HUES64 (cell line): ENCODE data around the gene PTPRN2.

Experiments
- H3K27ac ChIP-seq: 2 replicates; pipeline ENCODE4 v1.7.0; 2013; ENCODE audit warnings: low read depth, low read length, inconsistent platforms
- H3K27me3 ChIP-seq: 2 replicates; pipeline ENCODE4 v1.6.1; 2013; ENCODE audit warnings: mild to moderate bottlenecking, low read length; ENCODE audit not compliant: insufficient read depth
- H3K36me3 ChIP-seq: 2 replicates; pipeline ENCODE4 v1.6.1; 2013; ENCODE audit warnings: mild to moderate bottlenecking, low read length; ENCODE audit not compliant: insufficient read depth
- H3K4me1 ChIP-seq: 2 replicates; pipeline ENCODE4 v1.6.1; 2013; ENCODE audit warnings: mild to moderate bottlenecking, low read length, moderate library complexity; ENCODE audit not compliant: insufficient read depth
- H3K4me3 ChIP-seq: 2 replicates; pipeline ENCODE4 v1.5.1; 2013; ENCODE audit warnings: mild to moderate bottlenecking, low read length, moderate library complexity
- H3K9ac ChIP-seq: 2 replicates; pipeline ENCODE4 v1.6.1; 2013; ENCODE audit warnings: mild to moderate bottlenecking, low read depth, low read length
- H3K9me3 ChIP-seq: 2 replicates; pipeline ENCODE4 v1.6.1; 2013; ENCODE audit warnings: low read depth, low read length; ENCODE audit not compliant: insufficient read depth
- whole genome bisulfite sequencing: fragments of 150-250, 120-280 bp; methylation state at CpG from one replicate; pipeline ENCODE4 v1.1.7; 2013; ENCODE audit warnings: missing lambda C conversion rate; 5-methylcytosine and 5-hydroxymethylcytosine counted together

The PTPRN2 gene

DNA sequence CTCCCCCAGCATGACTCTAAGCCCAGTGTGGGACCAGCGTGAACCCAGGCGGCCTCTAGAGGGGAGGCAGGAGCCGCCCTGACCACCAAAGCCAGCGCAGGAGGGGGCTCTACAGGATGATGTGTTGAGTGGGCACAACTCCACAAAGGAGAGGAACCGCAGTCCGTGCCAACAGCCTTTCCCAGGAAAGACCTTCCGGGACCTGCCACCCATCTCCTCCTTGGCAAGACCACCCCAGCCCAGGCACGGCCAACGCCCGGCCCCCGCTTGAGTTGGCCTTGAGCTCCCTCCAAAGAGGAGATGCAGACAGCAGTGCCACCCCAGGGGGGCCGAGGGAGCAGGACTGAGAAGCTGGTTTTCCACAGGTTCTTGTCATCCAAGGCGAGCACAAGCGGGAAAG, 38.9 kb downstream of the PTPRN2 start:
- whole genome bisulfite sequencing = 82% methylated on average over 14 of the region's 14 CpGs
- Histone ChIP-seq H3K36me3 (no peaks in the 10 kb centered on the region), H3K9me3 (peaks cover 85% of the 10 kb centered on the region), H3K4me3 (no peak overlapping the region), H3K9ac (no peak overlapping the region), H3K27me3 (no peaks in the 10 kb centered on the region), H3K4me1 (no peaks in the 10 kb centered on the region), H3K27ac (no peak overlapping the region)

- no peak overlapping the region for H3K27ac ChIP-seq
- no peak overlapping the region for H3K4me3 ChIP-seq
- H3K4me1 ChIP-seq = no peaks in the 10 kb centered on the region
- H3K9ac ChIP-seq = no peak overlapping the region
- WGBS = 82% methylated on average over 9 of the region's 9 CpGs
- no peaks in the 10 kb centered on the region for H3K27me3 ChIP-seq
- H3K36me3 ChIP-seq = no peaks in the 10 kb centered on the region
- peaks cover 84% of the 10 kb centered on the region for H3K9me3 ChIP-seq
These were observed 39.8 kb downstream of the PTPRN2 start for GRCh38 chr7:158547817-158548216.

DNA sequence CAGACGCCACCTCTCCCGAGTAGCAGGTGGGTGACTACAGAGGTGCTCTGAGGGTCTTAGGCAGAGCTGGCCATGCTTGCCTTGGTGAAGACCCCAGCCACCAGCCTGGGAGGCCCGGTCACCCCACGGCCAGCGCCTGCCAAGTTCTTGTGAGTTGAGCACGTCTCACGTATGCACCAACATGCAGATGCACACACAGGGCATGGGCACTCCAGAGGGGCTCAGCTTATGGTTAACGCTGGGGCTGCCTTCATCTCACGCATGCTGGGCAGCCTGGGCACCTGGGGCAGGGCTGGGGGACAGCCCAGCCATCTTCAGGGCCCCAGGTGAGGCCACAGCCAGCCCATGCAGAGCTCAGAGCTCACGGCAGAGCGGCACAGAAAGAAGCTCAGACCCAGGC, 41.0 kb downstream of the PTPRN2 start:
- no peaks in the 10 kb centered on the region for H3K27me3 ChIP-seq
- WGBS = 90% methylated on average over 11 of the region's 11 CpGs
- no peaks in the 10 kb centered on the region for H3K36me3 ChIP-seq

DNA sequence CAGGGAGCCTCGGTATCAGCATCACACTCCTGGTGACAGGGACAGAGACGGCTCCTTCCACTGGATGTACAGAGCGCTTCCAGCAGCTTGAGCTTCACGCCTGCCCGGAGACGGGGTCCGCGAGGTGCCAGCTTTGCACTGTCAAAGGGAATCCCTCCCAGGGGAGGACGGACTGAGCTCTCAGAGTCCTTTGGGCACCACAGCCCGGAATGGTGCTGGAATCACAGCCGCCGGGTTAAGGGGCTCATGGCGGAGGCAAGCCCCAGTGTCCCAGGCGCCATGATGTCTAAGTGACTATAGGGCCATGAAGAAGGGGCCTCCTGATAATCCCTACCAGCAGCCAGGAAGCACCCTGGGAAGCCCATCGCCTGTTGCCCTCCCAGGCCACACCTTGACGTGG, 41.4 kb downstream of the PTPRN2 start:
- Histone ChIP-seq H3K9me3 (peaks cover 90% of the 10 kb centered on the region), H3K27ac (no peak overlapping the region)
- WGBS = 90% methylated on average over 16 of the region's 16 CpGs

More for the DNA sequence above, 41.0 kb downstream of the PTPRN2 start:
- Histone ChIP-seq H3K9ac (no peak overlapping the region), H3K27ac (no peak overlapping the region), H3K9me3 (peaks cover 86% of the 10 kb centered on the region), H3K4me1 (no peaks in the 10 kb centered on the region), H3K4me3 (no peak overlapping the region)

GRCh38 chr7:158544708-158545107, 42.9 kb downstream of the PTPRN2 start:
- Histone ChIP-seq H3K9me3 (peaks cover 90% of the 10 kb centered on the region), H3K27ac (no peak overlapping the region), H3K9ac (no peak overlapping the region), H3K4me1 (no peaks in the 10 kb centered on the region), H3K4me3 (no peak overlapping the region), H3K27me3 (no peaks in the 10 kb centered on the region), H3K36me3 (no peaks in the 10 kb centered on the region)
- WGBS = 60% methylated on average over 8 of the region's 8 CpGs

More for the DNA sequence above, 41.4 kb downstream of the PTPRN2 start:
- H3K36me3 ChIP-seq = no peaks in the 10 kb centered on the region
- H3K27me3 ChIP-seq = no peaks in the 10 kb centered on the region
- no peak overlapping the region for H3K4me3 ChIP-seq
- H3K9ac ChIP-seq = no peak overlapping the region
- no peaks in the 10 kb centered on the region for H3K4me1 ChIP-seq

DNA sequence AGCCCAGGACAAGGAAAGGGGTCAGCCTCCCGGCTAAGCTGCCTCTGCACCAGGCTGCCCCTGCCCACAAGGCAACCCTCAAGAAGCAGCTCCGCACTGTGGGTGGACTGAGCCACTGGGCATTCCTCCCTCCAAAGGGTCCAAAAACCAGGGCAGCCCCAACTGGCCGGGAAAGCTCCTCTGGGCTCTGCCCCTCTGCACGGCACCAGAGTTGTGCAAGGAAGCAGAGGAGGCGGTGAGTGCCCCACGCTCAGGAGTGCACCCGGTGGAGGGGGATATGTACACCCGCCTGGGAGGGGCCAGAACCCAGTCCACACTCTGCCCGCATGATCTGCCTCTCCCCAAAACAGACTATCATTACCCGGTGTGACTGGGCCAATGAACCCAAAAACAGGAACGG, 43.8 kb downstream of the PTPRN2 start:
- Histone ChIP-seq H3K36me3 (no peaks in the 10 kb centered on the region), H3K27me3 (no peaks in the 10 kb centered on the region), H3K27ac (no peak overlapping the region), H3K9me3 (peaks cover 90% of the 10 kb centered on the region), H3K9ac (no peak overlapping the region), H3K4me3 (no peak overlapping the region), H3K4me1 (no peaks in the 10 kb centered on the region)
- 91% methylated on average over 11 of the region's 11 CpGs for WGBS

GRCh38 chr7:158542651-158543566, 44.7 kb downstream of the PTPRN2 start:
- H3K9me3 ChIP-seq = peaks cover 90% of the 10 kb centered on the region
- H3K27me3 ChIP-seq = no peaks in the 10 kb centered on the region
- H3K4me1 ChIP-seq = no peaks in the 10 kb centered on the region
- H3K4me3 ChIP-seq = no peak overlapping the region
- WGBS = 86% methylated on average over 15 of the region's 19 CpGs
- H3K36me3 ChIP-seq = no peaks in the 10 kb centered on the region
- no peak overlapping the region for H3K27ac ChIP-seq
- no peak overlapping the region for H3K9ac ChIP-seq

- 85% methylated on average over 13 of the region's 13 CpGs for WGBS
- Histone ChIP-seq H3K36me3 (no peaks in the 10 kb centered on the region), H3K4me1 (no peaks in the 10 kb centered on the region), H3K9ac (no peak overlapping the region), H3K27ac (no peak overlapping the region), H3K27me3 (no peaks in the 10 kb centered on the region), H3K4me3 (no peak overlapping the region), H3K9me3 (peaks cover 91% of the 10 kb centered on the region)
These were observed 46.1 kb downstream of the PTPRN2 start for GRCh38 chr7:158541346-158542010.

- H3K4me3 ChIP-seq = no peak overlapping the region
- H3K27me3 ChIP-seq = no peaks in the 10 kb centered on the region
- no peak overlapping the region for H3K9ac ChIP-seq
- H3K4me1 ChIP-seq = no peaks in the 10 kb centered on the region
- WGBS = 92% methylated on average over 12 of the region's 12 CpGs
- no peak overlapping the region for H3K27ac ChIP-seq
- peaks cover 92% of the 10 kb centered on the region for H3K9me3 ChIP-seq
- H3K36me3 ChIP-seq = no peaks in the 10 kb centered on the region
These were observed 47.9 kb downstream of the PTPRN2 start for GRCh38 chr7:158539711-158540146.

DNA sequence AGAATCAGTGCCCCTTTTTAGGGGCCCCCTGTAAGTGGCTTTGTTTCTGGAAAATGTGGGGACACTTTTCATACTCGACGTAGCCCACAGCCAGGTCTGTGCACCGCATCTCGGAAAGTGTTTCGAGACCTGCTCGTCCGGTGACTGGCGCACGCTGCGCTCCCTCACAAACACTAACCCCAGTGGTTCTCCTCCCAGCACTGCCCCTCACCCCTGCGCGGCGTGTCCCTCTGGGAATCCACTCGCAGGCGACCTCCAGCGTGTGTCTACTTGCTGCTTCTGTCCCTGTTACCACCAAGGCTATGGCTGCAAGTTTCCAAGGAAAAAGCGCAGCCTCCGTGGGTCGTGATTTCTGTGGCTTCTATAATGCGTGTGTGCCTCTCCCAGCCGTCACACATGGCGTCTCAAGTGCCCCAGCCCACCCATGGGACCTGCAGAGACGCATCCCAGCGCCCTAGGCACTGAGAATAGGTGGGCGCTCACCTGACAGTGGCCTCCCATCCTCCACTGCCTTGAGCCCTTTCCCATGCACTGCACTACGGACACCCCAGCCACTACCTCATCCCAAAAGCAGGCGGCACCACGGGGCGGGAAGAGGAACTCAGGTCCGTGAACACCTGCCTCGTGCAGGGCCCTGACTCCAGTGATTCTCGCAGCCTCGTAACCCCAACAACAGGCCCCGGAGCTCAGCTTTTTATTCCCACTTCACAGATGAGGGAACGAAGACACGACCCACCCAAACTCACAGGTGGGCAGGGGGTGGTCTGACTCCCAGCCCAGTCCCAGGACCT, 49.3 kb downstream of the PTPRN2 start:
- no peaks in the 10 kb centered on the region for H3K4me1 ChIP-seq
- H3K27me3 ChIP-seq = no peaks in the 10 kb centered on the region
- H3K4me3 ChIP-seq = no peak overlapping the region
- no peaks in the 10 kb centered on the region for H3K36me3 ChIP-seq
- H3K9ac ChIP-seq = no peak overlapping the region
- peaks cover 93% of the 10 kb centered on the region for H3K9me3 ChIP-seq
- 85% methylated on average over 36 of the region's 36 CpGs for WGBS
- no peak overlapping the region for H3K27ac ChIP-seq

GRCh38 chr7:158537516-158537882, 50.1 kb downstream of the PTPRN2 start:
- Histone ChIP-seq H3K9me3 (peaks cover 94% of the 10 kb centered on the region), H3K4me1 (no peaks in the 10 kb centered on the region), H3K27me3 (no peaks in the 10 kb centered on the region), H3K36me3 (no peaks in the 10 kb centered on the region), H3K27ac (no peak overlapping the region), H3K9ac (no peak overlapping the region), H3K4me3 (no peak overlapping the region)
- WGBS = 88% methylated on average over 7 of the region's 7 CpGs
